ENCODE results near the gene DYNC2H1. TPM values are rescaled to one million over a fixed set of nuclear protein-coding genes. Genes with fewer than 3 reads are reported as not detected.

DYNC2H1 gene
- total RNA-seq, 1 donor, result 44.9 TPM

DNA sequence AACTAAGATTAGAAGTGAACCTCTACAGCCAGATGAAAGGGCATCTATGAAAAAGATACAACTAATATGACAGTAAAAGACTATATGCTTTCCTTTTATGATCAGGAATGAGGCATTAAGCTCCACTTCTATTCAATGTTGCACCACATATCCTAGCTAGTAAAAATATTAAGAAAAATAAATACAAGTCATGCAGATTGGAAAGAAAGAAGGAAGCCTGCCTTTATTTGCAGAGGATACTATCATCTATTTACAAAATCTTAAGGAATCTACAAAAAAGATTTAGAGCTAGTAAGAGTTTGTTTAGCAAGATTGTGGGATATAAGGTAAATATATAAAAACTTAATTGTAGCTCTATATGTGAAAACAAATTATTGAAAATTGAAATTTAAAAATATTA is 308.8 kb downstream of the DYNC2H1 start:
- no peak for DNase-seq (ENCODE audit: low read depth)
- TF ChIP-seq, protein P1, sequence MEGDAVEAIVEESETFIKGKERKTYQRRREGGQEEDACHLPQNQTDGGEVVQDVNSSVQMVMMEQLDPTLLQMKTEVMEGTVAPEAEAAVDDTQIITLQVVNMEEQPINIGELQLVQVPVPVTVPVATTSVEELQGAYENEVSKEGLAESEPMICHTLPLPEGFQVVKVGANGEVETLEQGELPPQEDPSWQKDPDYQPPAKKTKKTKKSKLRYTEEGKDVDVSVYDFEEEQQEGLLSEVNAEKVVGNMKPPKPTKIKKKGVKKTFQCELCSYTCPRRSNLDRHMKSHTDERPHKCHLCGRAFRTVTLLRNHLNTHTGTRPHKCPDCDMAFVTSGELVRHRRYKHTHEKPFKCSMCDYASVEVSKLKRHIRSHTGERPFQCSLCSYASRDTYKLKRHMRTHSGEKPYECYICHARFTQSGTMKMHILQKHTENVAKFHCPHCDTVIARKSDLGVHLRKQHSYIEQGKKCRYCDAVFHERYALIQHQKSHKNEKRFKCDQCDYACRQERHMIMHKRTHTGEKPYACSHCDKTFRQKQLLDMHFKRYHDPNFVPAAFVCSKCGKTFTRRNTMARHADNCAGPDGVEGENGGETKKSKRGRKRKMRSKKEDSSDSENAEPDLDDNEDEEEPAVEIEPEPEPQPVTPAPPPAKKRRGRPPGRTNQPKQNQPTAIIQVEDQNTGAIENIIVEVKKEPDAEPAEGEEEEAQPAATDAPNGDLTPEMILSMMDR (IDR thresholded peaks at IDR 0.05; ENCODE audit: insufficient read depth, low read depth, low read length), result no peak
- H3K4me3 ChIP-seq (ENCODE audit: low read depth, low read length), result no peak overlapping the region

DNA sequence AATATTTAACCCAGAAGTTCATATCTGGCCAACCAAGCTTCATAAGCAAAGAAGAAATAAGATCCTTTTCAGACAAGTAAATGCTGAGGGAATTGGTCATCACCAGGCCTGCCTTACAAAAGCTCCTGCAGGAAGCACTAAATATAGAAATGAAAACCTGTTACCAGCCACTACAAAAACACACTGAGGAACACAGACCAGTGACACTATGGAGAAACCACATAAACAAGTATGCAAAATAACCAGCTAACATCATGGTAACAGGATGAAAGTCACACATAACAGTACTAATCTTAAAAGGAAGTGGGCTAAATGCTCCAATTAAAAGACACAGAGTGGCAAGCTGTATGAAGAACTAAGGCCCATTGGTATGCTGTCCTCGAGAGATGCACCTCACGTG is 311.4 kb downstream of the DYNC2H1 start:
- TF ChIP-seq, protein P1 (IDR thresholded peaks at IDR 0.05; ENCODE audit: insufficient read depth, low read depth, low read length), result no peak
- DNase-seq (ENCODE audit: low read depth), result peak; percentile 56
- H3K4me3 ChIP-seq (ENCODE audit: low read depth, low read length), result no peak overlapping the region

DNA sequence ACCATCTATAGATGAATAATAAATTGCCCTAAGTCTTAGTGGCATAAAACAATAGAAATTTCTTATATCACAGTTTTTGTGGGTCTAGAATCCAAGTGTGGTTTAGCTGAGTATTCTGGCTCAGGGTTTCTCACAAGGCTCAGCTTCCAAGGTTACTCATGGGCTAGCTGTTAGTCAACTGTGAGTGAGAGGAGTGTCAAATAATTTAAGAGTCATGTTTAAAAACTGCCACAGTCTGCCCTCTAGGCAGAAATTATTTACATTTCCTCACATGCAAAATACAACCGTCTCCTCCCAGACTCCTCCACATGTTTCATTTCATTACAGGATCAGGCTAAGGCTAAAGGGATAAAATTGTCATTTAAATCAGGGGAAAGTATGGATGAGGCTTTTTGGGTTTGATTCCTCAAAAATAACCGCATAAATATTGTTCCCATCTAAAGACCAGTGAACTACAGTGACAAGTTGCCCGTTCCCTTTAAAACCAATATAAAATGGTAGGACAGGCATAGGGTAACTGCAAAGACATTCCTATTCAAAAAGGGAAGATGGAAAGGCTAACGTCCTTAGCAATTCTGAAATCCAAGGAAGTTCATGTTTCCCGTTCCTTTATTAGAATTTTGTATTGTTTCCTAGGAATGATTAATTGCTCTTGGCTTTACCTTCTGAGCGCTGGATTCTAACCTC is 324.3 kb downstream of the DYNC2H1 start:
- no peak overlapping the region for H3K4me3 ChIP-seq (ENCODE audit: low read depth, low read length)
- DNase-seq (ENCODE audit: low read depth), result peak; percentile 80
- TF ChIP-seq, protein P1 (IDR thresholded peaks at IDR 0.05; ENCODE audit: insufficient read depth, low read depth, low read length), result no peak

DNA sequence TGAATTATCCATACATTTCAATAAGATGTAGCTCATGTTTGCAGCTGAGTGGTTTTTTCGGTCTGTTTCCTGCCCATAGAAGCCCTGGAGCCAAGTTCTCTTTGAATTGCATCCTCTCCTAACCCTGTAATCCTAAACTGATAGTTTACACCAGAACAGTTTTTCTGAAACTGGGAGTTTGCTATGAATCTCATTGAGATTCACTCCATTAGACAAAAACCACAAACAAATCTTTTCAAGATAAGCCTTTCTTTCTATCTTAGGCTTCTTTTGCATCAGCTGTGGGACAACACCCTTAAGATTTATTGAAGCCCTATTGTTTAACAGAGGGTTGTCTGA is 324.8 kb downstream of the DYNC2H1 start:
- TF ChIP-seq, protein P1 (IDR thresholded peaks at IDR 0.05; ENCODE audit: insufficient read depth, low read depth, low read length), result no peak
- DNase-seq (ENCODE audit: low read depth), result peak; percentile 46
- H3K4me3 ChIP-seq (ENCODE audit: low read depth, low read length), result no peak overlapping the region

DNA sequence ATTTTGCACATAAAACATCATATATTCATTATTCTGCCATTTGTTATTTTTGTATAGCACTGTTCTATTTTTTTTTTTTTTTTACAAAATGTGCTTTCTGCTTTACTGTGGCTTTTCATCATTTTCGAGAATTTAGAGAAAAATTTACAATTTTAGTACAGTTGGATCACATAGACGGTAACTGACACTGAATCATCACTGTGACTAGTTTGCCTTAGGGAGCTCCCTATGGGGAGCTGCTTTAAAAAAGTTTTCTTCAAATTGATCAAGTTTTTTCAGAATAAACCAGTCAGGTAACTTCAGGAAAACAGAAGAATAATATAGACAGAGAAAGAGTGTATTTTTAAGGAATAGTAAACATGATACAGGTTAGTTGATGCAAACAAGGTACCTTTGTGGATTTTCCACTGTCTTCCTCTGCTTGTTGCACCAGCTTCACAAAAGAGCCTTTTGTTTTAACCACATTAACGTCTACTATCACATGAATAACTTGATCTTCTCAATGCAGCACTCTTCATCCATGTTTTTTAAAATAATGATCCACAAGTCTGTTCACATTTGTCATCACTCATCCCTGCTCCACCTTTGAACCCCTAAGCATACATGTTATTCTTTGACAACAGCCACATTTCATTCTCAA is 327.0 kb downstream of the DYNC2H1 start:
- no peak for DNase-seq (ENCODE audit: low read depth)
- no peak overlapping the region for H3K4me3 ChIP-seq (ENCODE audit: low read depth, low read length)
- TF ChIP-seq, protein P1 (IDR thresholded peaks at IDR 0.05; ENCODE audit: insufficient read depth, low read depth, low read length), result no peak

DNA sequence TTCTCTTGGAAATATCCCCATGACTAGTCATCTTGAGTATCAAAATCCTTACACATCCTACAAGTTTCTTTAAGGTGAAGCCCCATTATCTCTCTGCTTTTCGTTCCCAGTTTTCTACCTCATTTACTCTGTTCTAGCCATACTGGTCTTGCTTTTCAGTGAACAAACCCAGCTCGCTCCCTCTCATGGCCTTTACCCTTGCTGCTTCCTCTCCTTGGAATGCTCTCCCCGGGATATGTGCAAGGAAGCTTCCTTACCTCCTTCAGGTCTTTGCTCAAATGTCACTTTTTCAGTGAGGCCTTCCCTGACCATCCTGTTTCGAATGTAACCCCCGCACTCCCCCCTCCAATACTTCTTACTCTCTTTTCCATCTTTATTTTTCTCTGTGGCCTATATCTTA is 331.8 kb downstream of the DYNC2H1 start:
- H3K4me3 ChIP-seq (ENCODE audit: low read depth, low read length), result no peak overlapping the region
- TF ChIP-seq, protein P1 (IDR thresholded peaks at IDR 0.05; ENCODE audit: insufficient read depth, low read depth, low read length), result no peak

More for the DNA sequence above, 331.8 kb downstream of the DYNC2H1 start:
- DNase-seq (ENCODE audit: low read depth), result no peak
